ENCODE measurements around the gene EPHB2.
"Not testable (repeated sequence)": the region's sequence is repeated elsewhere in the genome, so short reads cannot be mapped to it uniquely, and the experiment has no call there.

Gene EPHB2

DNA sequence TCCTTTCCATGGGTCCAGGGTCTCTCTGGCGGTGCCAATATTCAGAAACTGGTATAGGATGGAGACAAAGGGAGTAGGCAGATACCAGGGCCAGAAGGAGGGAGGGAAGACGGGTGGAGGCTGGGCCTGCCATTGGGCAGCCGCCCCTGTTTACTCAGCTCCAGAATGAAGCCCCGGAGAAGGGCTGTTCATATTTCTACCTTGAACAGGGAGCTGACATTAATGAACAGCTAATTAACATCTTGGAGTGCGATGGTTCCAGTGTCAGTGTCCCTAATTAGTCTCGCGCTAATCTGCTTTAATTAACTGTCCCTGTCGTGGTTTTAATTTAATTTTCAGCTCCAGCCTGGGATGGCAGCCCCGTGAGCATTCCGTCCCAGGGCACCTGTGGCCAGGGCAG is 113.8 kb downstream of the EPHB2 start:
- DNase-seq: no peak

DNA sequence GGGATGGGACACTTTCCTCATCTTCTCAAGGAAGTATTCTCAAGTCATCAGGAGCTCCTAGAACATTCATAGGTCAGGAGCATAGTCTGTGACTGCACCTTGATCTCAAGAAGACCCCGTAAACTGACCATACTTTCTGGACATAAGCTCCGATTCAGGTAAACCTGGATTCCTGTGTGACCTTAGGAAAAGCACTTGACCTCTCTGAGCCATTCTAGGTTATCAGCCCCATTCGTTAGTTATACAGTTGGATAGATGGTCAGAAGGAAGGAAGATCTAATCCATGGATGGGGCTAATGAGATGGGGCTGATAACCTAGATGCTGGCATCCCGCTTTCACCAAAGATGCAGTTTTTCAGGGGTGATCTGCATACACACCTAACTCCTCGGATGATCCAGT is 114.3 kb downstream of the EPHB2 start:
- DNase-seq: no peak

DNA sequence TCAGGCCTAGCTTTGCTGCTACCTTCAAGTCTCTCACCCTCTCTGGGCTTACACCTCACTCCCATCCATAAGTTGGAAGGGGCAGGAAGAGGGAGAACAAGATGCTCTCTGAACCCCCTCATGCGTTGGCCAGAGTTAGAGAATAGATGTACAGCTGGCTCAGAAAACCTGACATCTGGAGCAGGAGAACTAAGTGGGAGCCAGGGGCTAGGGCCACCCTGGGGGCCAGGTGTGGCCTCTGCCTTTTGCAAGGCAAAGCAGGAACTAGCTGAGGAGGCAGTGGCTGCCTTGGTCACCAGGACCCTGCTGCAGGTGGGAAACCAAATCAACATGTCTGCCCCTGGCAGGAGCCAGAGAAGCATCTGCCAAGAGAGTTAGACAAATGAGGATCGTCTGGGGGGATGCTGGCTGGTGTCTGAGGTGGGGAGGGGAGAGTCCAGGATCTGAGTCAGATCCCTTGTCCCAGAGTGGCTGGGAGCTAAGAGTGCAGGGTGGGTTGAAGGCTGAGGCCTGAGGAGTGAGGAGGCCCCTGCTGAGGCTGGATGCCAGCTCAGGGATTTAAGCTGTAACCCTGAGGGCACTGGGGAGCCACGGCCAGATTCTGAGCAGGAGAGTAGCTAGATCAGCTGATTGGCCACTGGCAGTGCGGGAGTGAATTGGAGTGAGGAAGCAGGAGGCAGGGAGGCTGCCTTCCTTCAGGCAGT is 115.0 kb downstream of the EPHB2 start:
- no peak for DNase-seq

DNA sequence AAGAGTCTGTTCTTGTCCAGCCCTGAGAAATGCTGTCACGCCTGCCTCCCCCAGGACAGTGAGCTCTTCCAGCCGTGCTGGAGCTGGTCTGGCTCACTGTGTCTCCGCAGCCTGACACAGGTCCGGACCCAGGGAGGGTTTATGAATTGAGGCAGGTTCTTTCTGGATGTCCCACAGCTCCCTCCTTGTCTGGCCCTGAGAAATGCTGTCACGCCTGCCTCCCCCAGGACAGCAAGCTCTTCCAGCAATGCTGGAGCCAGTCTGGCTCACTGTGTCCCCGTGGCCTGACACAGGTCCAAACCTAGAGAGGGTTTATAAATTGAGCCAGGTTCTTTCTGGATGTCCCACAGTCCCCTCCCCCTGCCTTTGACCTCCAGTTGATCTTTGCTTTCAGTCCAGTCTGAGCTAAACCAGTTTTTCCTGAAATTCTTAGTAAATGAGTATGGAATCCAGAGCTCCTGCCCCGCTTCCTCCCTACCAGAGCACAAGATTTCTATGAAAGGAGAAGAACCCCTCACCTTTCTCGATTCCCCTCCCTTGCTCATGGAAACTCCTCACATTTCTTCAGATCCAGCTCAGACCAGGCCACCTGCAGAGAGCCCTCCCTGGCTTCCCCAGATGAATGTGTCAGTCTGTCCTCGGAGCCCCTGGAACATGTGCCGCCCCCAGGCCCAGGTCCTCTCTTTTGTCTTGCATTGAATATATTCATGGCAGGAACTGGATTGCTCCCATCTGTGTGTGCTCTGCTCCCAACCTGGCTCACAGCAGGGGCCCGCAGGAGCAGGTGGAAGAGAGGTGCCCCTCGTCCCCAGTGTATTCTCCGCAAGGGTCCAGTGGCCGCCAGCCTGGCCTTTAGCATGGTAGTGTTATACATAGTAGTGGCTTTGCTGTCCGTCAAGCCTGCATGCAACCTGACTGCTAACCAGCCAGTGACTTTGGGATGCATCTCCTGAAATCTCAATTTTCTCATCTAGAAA is 116.3 kb downstream of the EPHB2 start:
- DNase-seq: no peak

DNA sequence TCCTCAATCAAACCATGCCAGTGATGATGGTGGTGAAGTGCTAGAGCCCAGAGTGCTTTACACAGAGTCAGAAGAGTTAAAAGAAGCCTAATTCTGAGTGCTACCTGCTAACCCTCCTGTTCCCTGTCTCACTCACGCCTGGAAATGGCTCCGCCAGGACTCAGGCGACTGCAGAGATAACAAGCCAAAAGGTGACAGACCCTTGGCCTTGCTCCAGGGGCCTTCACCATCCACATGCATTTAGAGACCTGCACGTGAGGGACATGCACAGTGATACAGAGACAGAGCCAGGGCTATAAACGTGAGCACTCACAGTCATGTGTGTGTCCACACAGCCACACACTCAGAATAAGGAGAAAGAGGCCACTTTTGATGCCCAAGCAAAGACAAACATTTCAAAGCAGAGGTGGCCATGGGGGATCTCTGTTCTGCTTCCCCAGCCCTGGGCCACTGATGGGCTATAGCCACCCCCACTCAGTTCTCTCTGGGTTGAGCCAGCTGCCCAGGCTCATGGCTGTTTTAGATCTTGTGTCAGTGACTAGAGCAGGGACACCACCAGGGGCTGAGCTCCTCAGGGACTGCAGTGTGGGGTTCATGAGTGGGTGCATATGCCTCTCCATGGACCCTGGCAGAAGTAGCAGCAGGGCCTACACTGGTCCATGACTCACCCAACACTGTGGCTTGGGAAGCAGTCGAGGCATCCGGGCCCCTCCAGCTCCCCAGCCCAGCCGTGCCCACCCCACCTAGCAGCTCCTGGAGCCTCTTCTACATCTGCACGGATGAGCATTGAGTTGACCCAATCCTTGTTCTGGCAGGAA is 117.2 kb downstream of the EPHB2 start:
- no peak for DNase-seq

DNA sequence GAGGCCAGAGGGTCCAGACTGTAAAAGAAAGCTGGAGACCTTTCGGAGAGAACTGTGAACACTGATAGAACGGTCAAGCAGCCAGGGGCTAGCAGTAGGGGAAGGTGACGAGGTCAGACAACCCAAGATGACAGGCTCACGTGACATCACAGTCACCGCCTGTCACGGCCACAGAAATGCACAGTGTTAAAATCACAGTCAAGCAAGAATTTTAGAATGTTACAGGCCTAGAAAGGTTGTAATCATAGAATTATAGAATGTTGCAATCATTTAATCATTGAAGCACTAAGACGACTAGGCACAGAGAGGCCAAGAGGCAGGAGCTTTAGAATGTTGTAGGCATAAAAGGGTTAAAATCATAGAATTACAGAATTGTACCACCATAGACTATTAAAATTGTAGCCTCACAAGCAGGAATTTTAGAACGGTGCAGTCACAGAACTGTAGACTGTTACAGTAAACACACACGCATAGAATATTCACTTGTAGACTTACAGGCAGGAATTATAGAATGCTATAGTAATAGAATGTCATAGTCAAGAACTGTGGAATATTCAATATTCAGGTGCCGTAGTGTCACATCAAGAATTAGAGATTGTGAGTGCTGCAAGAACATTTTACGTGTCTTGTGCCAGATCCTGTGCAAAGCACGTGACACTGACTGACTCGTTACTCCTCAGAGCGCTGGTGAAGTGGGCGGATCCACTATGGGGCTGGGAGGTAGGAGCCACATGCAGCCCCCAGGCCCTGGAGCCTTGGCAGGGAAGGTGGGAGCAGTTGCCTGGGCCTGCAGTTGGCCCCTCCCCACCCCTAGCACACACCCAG is 118.1 kb downstream of the EPHB2 start:
- no peak for DNase-seq

DNA sequence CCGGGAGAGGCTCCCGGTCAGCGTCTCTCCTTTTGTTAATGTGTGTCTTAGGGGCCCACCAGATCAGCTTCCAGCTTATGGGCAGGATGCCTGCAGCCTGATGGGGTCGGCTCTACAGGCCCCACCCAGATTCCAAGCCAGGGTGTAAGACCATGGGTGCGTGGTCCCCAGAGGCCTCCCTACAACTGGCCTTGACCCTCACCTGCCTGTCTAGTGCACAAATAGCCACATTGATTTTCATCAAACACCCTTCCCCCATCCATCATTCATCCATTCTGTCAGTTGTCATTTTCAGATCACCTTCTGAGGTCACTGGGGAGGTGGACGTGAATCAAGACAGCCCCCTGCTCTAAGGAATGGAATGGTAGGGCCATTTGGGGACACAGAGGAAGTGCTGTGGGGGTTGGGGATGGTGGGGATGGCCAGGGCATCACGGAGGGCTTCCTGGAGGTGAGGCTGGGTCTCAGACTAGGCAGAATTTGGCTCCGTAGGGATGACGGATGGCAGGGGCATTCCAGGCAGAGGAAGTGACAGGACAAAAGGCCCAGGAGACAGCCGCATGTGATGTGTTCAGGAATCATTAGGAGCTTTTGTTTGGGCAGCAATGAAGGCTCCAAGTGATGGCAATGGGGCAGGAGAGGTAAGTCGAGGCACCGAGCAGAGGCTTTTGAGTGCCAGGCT is 118.8 kb downstream of the EPHB2 start:
- DNase-seq: no peak

DNA sequence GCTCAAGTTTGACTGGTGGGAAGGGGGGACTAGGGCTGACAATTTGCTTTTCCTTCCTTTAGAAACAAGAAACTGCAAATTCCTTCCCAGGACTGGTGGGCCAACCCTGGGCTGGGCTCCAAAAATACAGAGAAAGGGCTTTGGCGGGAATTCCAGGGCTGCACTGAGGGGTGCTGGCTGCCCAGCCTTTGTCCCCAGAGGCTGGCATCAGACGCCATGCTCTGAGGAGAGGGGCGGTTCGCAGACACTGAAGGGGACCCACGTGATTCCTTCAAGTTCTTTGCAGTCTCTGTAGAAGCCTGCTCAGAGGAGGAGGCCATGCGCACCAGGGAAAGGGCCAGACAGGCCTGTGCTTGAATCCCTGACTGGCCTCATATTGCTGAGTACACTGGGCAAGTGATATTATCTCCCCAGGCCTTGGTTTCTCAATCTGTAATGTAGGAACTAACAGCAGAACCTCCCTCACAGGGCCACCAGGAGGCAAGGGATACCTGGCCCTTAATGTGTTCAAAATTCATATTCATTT is 119.5 kb downstream of the EPHB2 start:
- no peak for DNase-seq

DNA sequence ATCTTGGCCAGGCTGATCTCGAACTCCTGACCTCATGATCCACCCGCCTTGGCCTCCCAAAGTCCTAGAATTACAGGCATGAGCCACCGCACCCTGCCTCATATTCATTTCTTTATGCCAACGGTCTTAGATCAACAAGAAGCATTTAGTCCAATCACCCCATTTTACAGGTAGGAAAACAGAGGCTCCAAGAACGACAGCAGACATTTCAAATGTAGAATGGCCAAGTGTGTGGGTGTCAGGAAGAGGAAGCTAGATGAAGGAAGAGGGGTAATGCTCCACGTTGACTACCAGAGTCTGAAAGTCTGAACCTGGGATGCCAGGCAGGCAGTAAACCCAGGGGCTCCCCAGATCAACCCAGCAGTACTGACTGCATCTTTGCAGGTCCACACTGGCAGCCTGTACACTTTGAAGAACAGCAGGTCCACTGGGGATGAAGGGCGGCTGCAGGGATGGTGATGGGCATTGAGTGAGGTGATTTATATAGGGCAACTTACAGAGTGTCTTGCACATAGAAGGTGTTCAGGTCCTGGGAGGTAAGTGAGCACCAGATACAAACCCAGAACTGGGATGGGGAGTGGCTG is 120.2 kb downstream of the EPHB2 start:
- DNase-seq: no peak

DNA sequence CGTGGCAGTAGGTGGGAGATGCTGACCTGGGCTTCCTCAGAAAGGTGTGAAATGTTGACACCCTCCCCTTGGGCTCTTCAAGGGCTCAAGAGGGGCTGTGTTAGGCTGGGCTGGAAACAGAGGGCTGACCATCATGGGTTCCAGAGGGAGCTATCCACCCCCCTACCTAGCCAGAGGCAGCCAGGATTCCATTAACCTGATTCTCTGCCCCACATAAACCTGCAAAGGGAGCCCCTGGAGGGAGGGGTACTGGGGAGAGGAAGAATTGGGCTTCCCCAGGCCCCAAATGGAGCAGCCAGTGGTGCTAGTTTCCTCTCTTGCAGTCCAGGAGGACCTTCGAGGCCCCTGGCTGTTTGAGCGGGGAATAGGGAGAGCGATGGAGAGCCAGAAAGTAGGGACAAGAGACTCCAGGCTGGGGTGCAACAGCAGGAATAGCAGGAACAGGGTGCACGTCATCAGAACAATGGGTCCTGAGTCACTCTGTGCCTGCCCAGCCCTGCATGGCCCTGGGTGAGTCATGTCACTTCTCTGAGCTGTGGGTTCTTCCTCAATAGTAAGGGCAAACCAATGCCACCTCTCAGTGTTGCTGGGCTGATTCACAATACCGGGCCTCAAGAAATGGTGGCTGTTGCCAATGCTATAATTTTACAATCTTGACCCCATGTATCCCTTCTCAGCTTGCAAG is 121.2 kb downstream of the EPHB2 start:
- no peak for DNase-seq

DNA sequence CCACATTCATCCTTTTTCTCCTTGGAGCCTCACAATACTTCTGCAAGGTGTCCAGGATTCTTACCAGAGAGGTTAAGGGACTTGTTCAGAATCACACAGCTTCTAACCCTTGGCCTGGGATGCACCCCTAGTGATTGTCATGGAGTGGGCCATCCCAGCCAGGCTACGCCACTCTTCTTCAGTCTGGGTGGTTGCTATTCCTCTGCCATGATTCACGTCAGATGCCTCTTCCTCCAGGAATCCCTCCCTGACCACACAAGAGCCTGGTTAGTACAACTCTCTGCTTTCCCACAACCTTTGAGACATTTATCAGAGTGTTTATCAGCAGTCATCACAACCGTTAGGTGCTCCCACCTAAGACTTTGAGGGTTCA is 121.8 kb downstream of the EPHB2 start:
- DNase-seq: no peak

DNA sequence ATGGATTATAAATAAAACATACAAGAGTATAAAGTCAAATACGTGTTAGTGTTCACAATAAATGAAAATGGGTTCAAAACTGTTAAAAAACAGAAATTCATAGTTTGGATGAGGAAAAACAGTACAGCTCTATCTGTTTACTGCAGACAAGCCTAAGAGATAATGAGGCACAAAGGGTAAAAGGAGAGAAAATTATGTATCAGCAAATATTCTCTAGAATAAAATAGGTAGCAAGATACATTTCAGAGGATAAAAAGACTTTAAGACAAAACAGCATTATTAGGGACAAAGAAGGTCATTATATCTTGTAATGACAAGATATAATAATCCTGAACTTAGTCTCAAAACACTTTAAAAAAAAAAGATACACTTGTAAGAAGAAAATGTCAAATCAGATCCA is 123.1 kb downstream of the EPHB2 start:
- DNase-seq: no peak

DNA sequence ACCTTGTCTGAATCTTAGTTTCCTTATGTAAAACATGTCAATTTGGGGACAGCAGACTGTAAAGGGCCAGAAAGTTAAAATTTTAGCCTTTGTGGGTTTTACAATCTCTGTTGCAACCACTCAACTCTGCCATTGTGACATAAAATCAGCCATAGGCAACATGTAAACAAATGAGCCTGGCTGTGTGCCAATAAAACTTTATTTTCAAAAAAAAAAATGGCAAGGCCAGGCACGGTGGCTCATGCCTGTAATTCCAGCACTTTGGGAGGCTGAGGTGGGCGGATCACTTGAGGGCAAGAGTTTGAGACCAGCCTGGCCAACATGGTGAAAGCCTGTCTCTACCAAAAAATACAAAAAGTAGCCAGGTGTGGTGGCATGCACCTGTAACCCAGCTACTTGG is 123.8 kb downstream of the EPHB2 start:
- DNase-seq: not testable (repeated sequence)

DNA sequence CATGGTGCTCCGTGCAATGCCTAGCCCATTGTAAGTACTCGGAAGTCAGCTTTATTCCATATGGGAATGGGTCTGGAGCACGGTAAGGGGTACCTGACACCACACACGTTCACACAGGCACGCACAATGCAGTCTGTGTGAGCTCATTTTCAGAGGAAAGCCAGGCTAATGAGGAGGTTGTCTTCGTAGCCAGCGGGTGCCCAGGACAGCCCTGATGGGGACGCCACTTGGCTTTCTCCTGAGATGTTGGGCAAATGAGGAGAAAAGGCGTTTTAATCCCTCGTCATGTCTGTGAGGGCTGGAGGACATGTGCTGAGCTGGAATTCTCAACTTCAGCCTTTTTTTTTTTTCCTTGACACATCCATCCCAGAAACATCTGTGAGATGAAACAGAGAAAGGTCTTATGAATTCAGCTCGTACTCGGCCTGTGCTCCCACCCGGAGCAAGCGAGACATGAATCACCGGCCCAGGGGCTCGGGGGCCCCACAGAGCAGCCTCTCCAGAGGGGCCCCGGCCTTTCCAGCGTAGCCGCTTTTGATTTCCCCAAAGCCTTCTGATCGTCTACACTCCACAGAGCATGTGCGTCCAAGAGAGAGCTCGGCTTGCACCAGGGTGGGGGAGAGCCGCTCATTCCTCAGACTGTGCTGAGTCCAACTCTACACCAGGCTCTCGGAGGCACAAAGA is 125.1 kb downstream of the EPHB2 start:
- DNase-seq: no peak

DNA sequence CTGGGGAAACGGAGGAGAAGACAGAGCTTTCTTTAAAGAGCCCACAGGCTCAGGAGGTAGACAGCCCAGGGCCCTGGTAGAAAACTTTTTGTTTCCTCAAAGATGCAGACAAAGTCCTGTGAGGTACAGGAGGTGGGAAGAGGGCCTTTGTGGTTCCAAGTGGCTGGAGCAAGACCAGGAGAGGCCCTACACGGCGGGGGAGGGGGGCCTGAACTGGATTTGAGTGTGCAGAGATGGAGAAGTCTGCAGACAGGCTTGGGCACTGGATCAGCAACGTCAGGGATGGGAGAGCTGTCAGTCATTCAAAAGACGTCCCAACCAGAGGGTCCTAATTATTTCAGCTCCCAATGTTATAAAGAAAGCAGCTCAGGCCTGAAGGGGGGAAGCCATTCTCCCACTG is 126.2 kb downstream of the EPHB2 start:
- DNase-seq: no peak

DNA sequence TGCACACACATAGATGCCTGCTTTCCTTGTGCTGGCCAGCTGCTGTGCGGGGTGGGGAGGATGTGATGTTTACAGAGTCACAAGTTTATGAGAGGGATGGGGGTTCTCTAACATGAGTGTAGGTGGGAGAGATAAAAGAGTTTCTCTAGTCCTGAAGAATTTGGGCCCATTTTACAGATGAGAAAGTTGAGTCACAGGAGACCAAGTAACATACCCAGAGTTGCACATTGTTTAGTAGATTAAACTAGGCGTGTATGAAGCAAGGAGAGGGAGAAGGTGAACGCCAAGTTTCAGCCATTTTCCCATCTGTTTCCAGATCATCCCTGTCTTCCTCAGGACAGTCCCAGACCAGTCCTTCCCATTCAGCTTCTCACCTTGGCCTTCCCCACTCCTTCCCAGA is 126.7 kb downstream of the EPHB2 start:
- DNase-seq: no peak

DNA sequence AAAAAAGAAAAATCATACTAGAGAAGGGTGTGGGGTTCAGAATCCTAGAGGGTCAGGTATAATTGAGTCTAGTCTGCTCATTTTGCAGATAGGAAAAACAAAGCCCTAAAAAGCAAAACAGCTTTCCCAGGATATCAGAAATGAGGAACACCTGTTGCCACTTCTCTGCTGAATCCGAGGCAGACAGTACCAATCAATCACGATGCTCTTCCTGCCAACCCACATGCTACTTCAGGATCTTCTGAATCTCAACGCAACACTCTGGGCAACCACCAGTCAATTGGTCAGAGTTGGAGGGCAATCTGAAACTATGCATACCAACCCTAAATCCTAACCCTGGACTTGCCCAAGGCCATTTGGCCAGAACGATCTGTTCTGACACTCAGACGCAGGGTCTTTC is 128.3 kb downstream of the EPHB2 start:
- DNase-seq: no peak

DNA sequence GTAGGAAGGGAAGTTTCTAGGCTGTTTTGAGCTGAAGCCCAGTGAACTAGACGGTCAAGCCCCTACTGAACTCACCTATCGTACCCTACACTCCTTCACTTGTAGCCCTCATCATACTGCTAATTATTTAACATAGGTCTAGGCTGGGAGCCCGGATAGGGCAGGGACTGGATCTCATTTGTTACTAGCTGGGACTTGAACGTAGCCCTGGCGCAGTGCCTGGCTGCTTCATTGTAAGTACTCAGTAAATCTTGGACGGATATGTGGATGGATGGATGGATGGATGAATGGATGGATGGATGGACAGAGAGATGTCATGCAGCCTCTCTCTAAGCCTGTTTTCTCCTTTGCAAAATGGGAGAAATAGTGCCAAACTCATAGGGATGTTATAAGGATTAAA is 129.2 kb downstream of the EPHB2 start:
- DNase-seq: no peak

DNA sequence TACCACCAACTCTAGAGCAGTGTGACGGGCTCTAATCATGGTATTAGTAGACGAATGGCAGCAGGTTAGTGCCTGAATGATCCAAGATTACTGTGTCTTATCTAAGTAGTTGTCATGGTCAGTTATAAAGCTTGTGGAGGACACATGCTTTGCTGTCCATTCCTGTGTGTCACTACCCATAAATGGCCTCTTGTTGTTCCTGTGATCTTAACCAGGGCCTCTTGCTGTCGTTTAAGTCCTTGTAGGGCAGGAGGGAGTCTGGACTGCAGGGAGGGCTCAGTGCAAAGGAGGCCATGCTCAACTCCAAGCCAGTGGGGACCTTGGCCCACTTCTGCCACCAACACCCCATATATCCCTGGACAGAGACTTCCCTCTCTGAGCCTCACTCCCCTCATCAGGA is 130.5 kb downstream of the EPHB2 start:
- DNase-seq: no peak

DNA sequence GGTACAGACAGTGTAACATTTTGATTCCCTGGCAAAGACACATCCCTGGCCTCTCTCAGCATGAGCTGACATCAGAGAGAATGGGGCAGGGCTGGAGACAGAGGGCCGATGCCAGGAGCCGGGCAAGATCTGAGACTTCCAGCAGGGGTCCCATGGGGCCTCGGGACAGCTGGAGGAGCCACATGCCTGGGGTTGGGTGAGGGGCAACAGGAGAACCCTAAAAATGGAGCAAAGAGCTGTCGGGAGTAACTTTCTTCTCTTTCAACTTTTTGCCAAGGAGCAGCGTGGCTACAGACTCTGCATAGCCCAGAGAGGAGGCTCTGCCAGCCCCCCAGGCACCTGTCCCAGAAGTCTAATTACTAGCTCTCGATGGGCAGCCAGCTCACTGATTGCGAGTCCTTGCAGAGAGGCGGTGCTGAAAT is 131.2 kb downstream of the EPHB2 start:
- DNase-seq: no peak
